Fibroblast of skin of right quadriceps (primary cell): ENCODE data around the gene PALLD.
A peak's percentile ranks its signal among the peaks of the same experiment; 100 is the strongest.

Experiments used
- DNase-seq: peaks from one replicate; pipeline ENCODE4 v3.0.0-alpha.2; 2013

Gene PALLD

DNA sequence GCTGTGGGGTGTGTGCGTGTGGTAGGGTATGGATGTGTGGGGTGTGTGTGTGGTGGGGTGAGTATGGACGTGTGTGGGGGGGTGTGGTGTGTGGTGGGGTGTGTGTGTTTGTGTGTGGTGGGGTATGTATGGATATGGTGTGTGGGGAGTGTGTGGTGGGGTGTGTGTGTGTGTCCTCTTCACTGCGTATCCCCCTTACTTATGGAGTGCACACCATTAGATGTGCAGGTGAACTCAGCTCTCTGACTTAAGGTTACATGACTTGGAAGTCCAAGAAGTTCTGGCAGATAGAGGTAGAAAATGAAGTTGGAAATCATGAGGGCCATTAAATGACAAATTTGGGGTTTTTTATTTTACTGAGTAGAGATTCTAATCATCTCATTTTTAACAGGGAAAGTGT lies 182.5 kb downstream of the PALLD start:
- no peak for DNase-seq

DNA sequence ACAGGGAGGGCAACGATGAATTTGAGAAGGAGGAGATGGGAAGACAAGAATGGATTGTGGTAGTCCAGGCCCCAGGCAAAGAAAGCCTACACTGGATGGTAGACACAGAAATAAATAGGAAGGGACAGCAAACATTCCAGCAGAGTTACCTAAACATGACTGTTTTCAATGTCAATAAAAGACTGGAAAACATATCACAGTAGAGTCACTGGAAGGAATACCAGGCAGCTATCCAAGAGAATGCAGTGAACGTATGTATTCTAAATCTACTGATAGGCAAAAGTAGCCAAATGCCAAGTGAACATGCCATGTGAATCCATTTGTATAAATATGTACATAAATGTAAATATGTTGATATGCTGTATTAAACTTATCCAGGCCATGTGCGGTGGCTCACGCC lies 183.0 kb downstream of the PALLD start:
- DNase-seq: peak; percentile 49

DNA sequence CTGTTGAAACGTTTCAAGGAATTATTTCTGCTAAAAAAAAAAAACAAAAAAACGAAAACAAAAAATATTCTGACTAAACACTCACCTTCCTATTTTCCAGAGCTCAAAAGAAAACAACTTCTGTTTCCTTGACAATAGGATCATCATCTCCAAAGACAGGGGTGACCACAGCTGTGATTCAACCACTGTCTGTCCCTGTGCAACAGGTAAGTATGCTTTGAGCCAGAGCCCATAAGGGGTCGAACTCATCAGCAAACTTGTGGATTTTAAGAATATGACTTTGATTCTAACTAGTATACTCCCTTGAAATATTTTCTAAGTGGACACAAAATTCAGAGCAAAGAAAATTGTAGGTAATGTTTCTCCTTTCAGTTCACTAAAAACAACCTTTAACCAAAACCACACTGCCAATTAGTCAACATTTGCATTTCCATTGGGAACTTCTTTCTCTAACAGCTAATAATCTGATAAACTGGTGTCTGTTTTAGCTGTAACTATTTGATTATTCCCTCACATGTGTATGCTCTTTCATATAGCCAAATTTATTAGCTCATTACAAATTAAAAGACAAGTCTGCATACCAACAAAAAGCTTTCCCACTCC lies 186.1 kb downstream of the PALLD start:
- DNase-seq: no peak

DNA sequence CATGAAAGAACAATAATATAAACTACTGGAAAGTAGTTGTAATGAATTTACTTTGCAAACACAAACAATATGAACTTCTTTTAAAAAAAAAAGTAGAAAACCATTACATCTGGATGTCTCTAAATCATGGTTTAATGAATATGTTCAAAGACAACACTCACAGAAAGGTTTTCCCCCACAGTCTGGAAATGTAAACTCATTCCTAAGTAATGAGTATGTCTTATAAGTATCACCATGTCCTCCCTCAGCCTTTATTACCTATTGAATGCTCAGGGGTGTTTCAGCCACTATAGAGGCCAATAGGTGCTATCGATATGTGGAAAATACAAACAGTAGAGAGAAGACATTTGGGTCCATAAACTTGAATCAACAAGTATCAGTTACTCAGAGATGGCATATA lies 186.7 kb downstream of the PALLD start:
- peak; percentile 65 for DNase-seq

DNA sequence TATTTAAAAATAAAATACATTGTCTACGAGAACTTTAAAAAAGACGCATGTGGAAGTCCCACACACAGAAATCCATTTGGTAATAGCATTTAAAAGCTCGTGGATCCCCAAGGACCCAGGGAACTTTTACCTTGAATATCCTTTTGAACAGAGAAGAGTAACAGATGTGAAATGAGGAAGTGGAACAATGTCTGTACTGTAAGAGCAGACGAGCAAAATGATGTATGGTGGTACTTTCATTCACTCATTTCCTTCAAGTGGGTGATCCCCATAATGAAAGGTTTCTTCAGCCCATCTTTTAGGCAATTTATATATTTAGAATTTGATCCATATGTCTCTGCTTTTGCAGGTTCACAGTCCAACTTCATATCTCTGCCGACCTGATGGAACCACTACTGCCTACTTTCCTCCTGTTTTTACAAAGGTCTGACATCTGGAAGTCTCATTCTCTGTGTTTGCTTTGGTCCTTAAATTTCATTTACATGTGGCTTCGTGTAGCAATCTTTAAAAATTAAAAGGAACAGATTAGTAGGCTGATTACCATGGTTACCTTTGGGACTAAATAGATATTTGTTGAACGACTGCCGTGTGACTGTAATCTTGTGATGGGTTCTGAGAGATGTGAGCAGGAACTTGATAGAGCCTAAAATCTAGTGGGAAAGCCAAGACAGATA lies 188.4 kb downstream of the PALLD start:
- DNase-seq: no peak

DNA sequence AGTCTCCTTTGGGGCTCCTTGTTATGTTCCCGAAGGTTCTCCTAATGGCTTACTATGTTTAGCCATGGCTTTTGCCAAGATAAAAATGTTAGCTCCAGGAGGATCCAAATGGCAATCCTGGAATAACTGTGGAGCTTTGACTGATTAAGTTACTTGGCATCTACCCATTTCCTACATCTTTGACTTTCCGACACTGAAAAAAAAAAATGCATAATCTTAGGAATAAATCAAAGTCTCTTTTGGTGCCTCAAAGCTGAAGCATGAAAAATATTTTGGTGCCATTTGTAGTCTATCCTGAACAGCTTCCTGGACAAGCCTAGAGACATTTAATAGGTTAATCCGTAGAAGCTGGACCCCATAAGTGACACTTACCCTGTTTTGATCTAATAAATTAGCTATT lies 191.7 kb downstream of the PALLD start:
- no peak for DNase-seq

DNA sequence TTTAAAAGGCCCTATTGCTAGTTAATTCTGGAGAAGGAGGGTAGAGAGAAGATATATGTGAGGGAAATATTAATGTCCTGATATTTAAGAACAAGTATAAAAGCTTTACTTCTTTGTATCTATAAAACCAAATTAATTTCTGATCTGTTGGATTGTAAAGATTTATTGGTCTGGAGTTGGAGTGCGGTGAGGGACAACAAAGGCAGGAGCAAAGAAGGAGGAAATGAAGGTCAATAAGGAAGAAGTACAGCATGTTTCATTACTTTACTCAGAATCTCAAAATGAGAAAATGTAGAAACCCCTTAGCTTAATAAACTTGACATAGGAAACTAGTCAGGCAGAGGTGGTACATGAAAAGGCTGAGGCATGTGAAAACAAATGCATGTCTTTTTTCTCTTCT lies 192.9 kb downstream of the PALLD start:
- no peak for DNase-seq

DNA sequence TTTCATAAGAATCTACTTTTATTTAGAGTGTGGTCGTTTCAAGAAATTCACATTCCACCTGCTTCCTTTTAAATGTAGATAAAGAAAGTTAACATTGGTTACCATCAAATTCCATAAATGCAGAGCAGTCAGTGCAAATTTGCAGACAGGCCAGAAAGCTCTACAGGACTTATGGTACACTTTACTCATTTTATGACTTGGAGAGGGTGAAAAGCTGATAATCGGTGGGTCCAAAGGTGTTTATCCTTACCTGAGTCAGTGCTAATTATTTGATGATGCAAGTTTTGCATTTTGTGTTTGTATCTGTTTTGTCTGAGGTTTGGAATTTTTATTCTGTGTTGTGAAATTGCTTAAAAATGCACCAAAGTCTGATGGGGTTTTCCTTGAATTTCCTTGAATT lies 193.3 kb downstream of the PALLD start:
- DNase-seq: no peak

DNA sequence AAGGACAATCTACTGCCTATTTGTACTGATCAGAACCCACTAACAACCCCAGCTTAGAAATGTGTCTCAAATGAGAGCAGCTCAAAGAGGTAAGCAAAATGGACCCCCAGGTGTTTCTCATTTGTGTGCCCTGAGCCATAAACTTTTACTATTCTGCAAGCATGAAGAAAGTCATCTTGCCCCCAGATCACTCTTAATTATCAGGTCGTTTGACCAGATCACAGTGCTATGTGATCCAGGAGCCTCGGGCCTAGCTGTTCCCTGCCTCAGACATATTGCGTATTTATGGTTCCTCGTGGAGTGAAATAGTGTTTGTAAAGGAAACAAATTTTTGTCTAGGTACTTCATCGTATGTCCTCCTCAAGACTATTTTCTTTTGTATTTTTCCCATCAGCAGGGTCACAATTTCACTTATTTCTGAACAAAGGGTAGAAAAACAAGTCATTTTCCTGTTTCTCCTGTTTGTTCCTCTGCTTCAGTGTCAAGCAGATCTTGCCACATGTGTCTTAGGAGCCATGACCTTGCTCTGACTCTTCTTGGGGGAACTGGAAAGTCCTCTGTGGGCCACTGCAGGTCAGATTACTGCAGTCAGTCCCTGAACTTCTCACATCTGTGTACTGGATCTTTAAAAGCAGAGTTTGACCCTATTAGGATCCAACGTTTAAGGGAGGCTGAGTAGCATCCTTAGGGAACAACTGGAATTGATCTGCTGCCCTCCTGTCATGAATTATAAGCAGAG lies 194.9 kb downstream of the PALLD start:
- no peak for DNase-seq

DNA sequence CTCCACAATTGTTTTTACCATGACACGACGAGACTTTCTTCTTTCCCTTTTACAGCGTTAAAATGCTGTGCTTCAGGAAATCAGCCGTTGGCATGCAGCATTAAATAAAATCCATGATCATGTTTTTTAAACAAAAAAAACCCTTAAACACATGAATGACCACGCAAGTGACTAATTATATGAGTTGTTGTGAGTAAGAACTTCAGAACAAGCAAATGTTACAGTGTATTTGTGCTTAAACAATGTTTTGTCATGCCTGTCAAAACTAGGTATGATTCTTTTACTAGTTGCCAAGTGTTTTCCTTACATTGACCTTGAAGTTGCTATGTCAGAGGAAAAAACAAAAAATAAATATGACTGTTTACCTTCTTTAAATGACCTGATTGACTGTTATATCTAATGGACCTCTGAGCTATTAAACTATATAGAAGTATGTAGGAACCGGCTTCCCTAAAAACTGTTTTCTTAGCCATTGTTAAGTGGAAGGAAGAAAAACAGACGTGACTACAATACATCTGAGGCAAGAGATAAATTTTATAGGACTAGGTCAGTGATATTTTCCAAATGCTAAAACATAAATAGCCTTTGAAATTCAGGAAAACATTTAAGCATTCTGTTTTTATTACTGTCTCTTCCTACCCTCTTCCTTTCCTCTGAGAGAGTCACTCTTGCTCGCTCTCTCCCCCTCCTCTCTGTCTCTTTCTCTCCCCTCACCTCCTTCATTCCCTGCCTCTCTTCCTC lies 197.1 kb downstream of the PALLD start:
- DNase-seq: no peak

DNA sequence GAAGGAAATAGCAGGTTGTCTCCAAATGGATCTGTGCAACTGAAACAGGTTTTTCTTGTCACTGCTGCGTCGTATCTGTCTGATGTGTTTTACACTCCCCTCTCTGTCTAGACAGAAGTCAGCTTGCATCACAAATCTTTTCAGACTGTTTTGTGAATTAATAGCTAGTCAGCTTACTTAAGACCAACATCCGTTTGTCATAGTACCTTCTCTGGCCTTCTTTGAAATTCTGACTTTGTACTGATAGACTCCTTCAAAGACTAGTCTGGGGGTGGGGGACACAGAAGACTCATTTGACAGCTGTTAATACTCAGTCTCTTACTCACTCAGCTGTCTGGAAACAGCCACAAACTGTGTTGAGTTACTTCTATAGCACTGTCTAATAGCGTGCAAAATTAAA lies 197.8 kb downstream of the PALLD start:
- DNase-seq: peak; percentile 84

DNA sequence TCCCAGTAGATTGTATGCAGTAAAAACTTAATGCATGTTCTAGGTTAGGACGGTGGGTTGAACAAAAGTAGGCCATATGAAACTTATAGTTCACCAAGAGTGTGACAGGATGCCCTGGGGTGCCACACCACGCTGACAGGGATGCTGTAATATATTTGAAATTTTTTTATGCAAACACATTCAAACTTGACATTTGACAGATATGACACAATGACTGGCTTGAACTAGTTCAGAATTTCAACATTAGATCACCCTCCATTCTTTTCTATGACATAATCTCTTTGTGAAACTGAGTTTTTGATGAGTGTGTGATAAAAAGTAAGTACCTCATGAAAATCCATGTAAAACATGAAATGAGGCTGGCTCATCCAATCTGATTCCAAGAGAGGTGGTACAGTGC lies 198.4 kb downstream of the PALLD start:
- no peak for DNase-seq

DNA sequence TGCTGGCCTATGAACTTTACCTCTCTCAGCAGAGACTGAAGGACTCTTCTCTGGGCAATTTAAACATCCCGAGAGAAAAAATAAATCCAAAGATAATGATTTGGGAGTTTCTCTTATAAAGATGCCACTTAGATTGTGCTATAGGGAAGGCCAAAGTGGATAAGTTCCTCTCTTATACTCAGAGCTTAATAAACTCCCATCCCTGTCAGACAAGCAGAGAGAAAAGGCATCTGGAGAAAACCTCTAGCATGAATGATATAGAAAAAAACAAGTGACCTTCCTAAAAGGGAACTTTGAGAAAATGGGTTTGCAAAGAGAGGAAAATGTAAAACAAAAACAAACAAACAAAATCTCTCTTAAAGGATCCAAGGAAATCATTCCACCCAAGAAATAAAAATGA lies 199.4 kb downstream of the PALLD start:
- DNase-seq: no peak

DNA sequence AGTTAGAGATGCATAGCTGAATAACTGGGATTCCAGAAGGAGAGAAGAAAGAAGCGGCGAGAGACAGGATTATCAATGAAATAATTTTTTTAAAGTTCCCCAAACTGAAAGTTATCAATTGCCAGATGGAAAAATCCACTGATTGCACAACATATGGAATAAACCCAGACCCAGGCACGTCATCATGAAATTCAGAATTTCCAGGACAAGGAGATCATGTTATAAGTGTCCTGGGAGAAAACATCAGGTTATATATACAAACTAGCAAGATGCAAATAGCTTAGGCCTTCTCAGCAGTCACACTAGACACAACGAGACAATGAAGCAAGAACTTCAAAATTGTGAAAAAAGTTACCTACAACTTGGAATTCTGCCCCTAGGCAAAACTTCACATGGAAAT lies 200.0 kb downstream of the PALLD start:
- DNase-seq: no peak

DNA sequence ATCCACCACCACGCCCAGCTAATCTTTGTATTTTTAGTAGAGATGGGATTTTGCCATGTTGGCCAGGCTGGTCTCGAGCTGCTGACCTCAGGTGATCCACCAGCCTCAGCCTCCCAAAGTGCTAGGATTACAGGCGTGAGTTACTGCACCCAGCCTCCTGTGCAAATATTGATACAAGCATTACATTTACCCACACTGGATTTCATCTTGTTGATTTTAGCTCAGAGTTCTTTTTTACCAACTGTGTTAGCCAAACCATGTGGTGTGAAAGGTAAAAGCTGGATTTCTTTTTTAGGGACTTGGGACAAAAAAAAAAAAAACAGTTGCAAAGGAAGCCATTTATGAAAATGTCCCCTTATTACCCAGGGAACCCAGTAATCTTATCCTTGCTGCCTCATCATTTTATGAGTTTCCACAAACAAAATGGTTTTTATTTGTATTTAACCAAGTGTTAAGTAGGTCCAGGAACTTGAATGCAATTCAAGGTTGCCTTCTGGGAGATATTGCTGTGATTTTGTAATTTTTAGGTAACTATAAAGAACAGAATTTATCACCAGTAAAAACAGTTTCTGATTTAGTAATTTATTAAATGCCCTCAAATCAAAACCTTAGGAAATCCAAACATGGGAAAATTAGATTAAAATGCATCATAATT lies 202.5 kb downstream of the PALLD start:
- DNase-seq: no peak

DNA sequence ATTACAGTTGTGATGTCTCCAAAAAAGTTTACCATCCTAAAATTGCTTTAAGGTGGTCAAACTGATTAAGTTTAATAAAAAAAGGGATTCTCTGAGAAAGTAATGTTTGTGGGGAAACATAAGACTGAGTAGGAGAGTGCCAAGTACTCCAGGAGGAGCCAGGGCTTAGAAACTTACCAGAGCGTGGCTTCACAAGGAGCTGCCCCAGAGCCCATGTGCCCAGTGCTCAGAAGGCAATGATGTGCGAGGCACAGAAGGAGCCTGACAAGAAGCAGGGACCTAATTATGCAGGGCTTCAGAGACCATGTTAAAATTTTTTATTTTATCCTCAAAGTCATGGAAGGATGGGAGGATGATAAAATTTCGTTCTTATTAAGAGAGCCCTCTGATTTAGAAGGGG lies 204.2 kb downstream of the PALLD start:
- DNase-seq: no peak

DNA sequence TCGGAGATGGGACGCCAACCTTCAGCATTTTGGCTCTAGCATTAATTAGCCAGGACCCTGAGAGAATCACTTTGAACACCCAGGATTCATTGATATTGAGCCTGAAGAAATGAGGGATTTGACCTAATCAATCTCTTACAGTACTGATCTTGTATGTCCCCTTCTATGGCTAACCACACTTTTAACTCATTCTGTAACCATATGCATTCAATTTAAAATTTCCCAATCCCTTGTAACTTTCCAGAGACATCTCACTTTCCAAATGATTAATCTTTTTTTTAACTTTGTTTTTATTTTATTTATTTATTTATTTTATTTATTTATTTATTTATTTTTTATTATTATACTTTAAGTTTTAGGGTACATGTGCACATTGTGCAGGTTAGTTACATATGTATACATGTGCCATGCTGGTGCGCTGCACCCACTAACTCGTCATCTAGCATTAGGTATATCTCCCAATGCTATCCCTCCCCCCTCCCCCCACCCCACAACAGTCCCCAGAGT lies 205.8 kb downstream of the PALLD start:
- DNase-seq: peak; percentile 30

DNA sequence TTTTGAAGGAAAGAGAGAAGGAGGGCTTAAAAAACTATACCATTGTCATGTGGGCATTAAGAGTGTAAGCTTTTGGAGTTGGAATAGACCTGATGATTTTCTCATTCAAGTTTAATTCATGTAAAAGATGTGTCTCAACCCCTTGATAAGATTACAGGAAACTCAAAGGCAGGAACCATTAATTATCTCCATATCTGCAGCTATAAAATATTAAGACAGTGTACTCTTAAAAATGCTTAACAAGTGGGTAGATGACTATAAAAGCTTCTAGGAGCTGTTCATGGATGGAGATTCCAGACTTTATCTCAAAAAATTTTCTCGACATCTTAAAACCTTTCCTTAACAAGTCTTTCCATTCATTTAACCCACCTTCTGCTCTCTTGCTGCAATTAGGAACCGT lies 208.3 kb downstream of the PALLD start:
- no peak for DNase-seq

DNA sequence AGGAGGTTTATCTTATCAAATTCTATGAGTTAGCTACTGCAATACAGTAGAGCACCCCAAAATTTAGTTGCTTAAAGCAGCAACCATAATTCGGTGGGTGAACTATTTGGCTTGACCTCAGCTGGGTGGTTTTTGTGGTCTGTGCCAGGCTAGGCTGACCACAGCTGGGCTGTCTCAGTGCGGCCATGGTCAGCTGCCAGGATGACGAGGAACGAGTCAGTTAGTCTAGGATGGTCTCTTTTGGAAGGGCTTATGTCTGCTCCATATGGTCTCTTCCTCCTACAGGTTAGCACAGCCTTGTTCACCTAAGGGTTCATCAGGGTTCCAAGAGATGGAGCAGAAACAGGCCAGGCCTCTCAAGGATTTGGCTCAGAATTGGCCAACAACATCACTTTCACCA lies 210.4 kb downstream of the PALLD start:
- DNase-seq: no peak

DNA sequence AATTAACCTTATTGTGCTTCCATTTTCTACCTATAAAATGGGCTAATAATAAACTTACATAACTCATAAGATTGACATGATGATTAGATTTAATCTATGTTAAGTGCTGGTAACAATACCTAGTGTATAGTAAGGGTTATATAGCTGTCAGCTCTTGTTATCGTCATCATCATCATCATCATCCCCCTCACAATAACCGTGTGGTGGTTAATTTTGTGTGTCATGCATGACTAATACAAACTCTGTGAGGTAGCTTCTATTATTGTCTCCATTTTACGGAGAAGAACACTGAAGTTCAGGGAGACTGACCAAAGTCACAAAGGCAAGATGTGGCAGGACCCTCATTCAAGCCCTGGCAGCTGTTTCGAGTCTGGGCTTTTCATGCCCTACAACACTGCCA lies 211.3 kb downstream of the PALLD start:
- DNase-seq: peak; percentile 39

DNA sequence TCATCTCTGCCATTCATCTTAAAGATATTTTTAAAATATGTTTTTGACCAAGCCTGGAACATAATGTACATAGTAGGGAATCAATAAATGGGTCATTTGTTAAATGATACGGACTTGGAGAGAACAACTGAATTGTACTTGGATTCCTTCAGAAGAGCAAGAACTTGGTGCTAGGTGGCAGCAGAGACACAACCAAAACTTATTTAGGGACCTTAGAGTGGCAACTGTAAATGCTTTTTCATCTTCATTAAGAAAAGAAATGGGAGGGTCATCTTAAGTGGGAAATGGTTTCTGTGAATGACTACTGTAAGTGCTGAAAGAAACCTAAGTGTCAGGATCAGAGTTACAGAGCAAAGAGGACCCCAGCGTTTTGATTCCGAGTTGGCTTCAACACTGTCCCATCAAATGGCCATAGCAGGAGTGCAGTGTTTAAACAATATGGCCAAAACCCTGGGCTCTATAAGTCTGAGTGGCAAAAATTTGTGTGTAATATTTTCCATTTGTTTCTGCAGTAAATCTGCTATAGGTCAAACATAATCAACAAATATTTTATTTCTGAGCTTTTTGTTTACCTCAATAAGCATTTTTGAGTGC lies 213.6 kb downstream of the PALLD start:
- peak; percentile 70 for DNase-seq
